NCI-H510A (cell line): Measurements from ENCODE around the gene RRAGA.
"Not testable (repeated sequence)": the region's sequence is repeated elsewhere in the genome, so short reads cannot be mapped to it uniquely, and the experiment has no call there.

Experiments
- DNase-seq: peaks from one replicate; lab custom pipeline; 2025; lab: John Stamatoyannopoulos, UW

Gene RRAGA

GRCh38 chr9:19048966-19049916 lies at the start of gene RRAGA:
Gene RRAGA, plus strand, starts transcription at chr9:19049427. Its CDS starts 233 bp downstream, at chr9:19049660.
- DNase-seq = peak; percentile 83

GRCh38 chr9:19000133-19000532 lies 49.1 kb upstream of the RRAGA start:
- no peak for DNase-seq

GRCh38 chr9:19009391-19009965 lies 39.7 kb upstream of the RRAGA start:
- no peak for DNase-seq

- no peak for DNase-seq
Observed at GRCh38 chr9:19018201-19018600, 31.0 kb upstream of the RRAGA start.

GRCh38 chr9:19020886-19021455 lies 28.3 kb upstream of the RRAGA start:
- no peak for DNase-seq

- DNase-seq = not testable (repeated sequence)
Observed at GRCh38 chr9:19021649-19022048, 27.6 kb upstream of the RRAGA start.

GRCh38 chr9:19022206-19022605 lies 27.0 kb upstream of the RRAGA start:
- no peak for DNase-seq

GRCh38 chr9:19023078-19023477 lies 26.1 kb upstream of the RRAGA start:
- DNase-seq = no peak

GRCh38 chr9:19026375-19026774 lies 22.9 kb upstream of the RRAGA start:
- DNase-seq = no peak

- DNase-seq = no peak
Observed at GRCh38 chr9:19027825-19028224, 21.4 kb upstream of the RRAGA start.

- DNase-seq = peak; percentile 33
Observed at GRCh38 chr9:19028835-19029451, 20.3 kb upstream of the RRAGA start.

- no peak for DNase-seq
Observed at GRCh38 chr9:19030899-19031298, 18.3 kb upstream of the RRAGA start.

GRCh38 chr9:19032406-19032805 lies 16.8 kb upstream of the RRAGA start:
- no peak for DNase-seq

- no peak for DNase-seq
Observed at GRCh38 chr9:19033015-19033414, 16.2 kb upstream of the RRAGA start, which contains the start of gene SAXO1. Gene SAXO1, minus strand, starts transcription at chr9:19033209. Its CDS starts 301 bp downstream, at chr9:19032908.

GRCh38 chr9:19036611-19037010 lies 12.6 kb upstream of the RRAGA start:
- DNase-seq = no peak

- no peak for DNase-seq
Observed at GRCh38 chr9:19049917-19050636, 850 bp downstream of the RRAGA start.

GRCh38 chr9:19050637-19051591 lies 1.7 kb downstream of the RRAGA start:
- no peak for DNase-seq

- no peak for DNase-seq
Observed at GRCh38 chr9:19057033-19057432, 7.8 kb downstream of the RRAGA start.

- DNase-seq = no peak
Observed at GRCh38 chr9:19074229-19074628, 25.0 kb downstream of the RRAGA start.

- no peak for DNase-seq
Observed at GRCh38 chr9:19074836-19075235, 25.6 kb downstream of the RRAGA start.

GRCh38 chr9:19085295-19085694 lies 36.1 kb downstream of the RRAGA start:
- DNase-seq = no peak
